ENCODE results near the gene HOXD11. TPM values are rescaled to one million over a fixed set of nuclear protein-coding genes. Genes with fewer than 3 reads are reported as not detected.

Gene HOXD11
- total and polyA plus RNA-seq, 2 experiments from 2014 or later: 28.4 to 30.0 TPM

- no peak for DNase-seq
- in situ Hi-C loops (cut with MboI): no loop called here
- Histone ChIP-seq H3K27me3 (replicated peaks; ENCODE audit: insufficient read depth) (peaks cover 42% of the 10 kb centered on the region), H3K4me1 (ENCODE audit: insufficient read depth) (peaks cover 9% of the 10 kb centered on the region), H3K27ac (no peak overlapping the region), H2AFZ (no peak overlapping the region), H3F3A (ENCODE audit: insufficient read depth) (0 out of 2 replicates have a peak, but pooled peaks cover 8% of the 10 kb centered on the region), H3K9me2 (ENCODE audit: insufficient read depth) (no peaks in the 10 kb centered on the region), H3K9me3 (ENCODE audit: low read depth) (no peaks in the 10 kb centered on the region), H3K4me3 (no peak overlapping the region), H3K4me2 (ENCODE audit: unreplicated experiment) (no peak overlapping the region), H3K36me3 (ENCODE audit: low read depth) (no peaks in the 10 kb centered on the region), H3K9ac (no peak overlapping the region), H4K20me1 (ENCODE audit: insufficient read depth) (no peaks in the 10 kb centered on the region), H3K79me2 (ENCODE audit: insufficient read depth) (0 out of 2 replicates have a peak, but pooled peaks cover 5% of the 10 kb centered on the region)
- 51 to 58% methylated on average over 6 of the region's 6 CpGs for WGBS, 2 experiments (ENCODE audit: low coverage in 1 of 2, low lambda C conversion rate in 2 of 2, missing lambda C conversion rate in 2 of 2)
- TF ChIP-seq EZH2 (IDR thresholded peaks at IDR 0.05; ENCODE audit: insufficient read depth, poor library complexity, severe bottlenecking) (peak; percentile 1), EZH2phosphoT487 (IDR thresholded peaks at IDR 0.05; ENCODE audit: insufficient read depth, low read depth) (no peak; the same call in 1 of the 2 replicates)
Observed at GRCh38 chr2:176088937-176089842, 17.9 kb upstream of the HOXD11 start.

DNA sequence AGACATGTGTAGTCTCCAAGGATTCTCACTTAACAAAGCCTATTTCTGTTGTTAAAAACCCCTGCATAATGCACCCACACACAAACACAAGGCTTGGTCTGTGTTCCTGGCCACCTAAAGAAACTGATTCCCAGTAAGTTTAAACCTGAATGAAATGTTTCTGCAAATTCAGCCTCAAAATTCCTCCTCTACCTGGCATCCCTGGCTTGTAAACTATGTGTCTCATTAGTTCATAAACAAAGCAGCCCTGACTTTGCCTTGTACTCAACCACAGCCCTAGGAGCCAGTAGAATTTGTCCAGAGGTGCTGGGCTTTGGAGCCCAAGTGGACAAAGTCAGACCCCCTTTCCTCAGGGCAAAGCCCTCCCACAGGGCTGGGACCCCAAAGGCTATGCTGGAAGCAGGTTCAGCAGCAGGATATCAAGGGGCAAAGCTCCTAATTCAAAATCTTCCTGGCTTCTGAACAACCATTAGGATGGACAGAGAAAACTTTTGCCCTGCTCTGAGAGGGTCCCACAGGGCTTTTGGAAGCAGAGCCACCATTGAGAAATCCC lies 17.2 kb upstream of the HOXD11 start:
- Histone ChIP-seq H3K36me3 (ENCODE audit: low read depth) (no peaks in the 10 kb centered on the region), H3K4me2 (ENCODE audit: unreplicated experiment) (no peak overlapping the region), H3K27ac (no peak overlapping the region), H4K20me1 (ENCODE audit: insufficient read depth) (no peaks in the 10 kb centered on the region), H3K9ac (no peak overlapping the region), H3F3A (ENCODE audit: insufficient read depth) (0 out of 2 replicates have a peak, but pooled peaks cover 8% of the 10 kb centered on the region), H3K79me2 (ENCODE audit: insufficient read depth) (0 out of 2 replicates have a peak, but pooled peaks cover 12% of the 10 kb centered on the region), H2AFZ (no peak overlapping the region), H3K9me2 (ENCODE audit: insufficient read depth) (no peaks in the 10 kb centered on the region), H3K4me1 (ENCODE audit: insufficient read depth) (peaks cover 9% of the 10 kb centered on the region), H3K4me3 (no peak overlapping the region), H3K27me3 (replicated peaks; ENCODE audit: insufficient read depth) (peaks cover 35% of the 10 kb centered on the region), H3K9me3 (ENCODE audit: low read depth) (no peaks in the 10 kb centered on the region)
- no peak for DNase-seq
- TF ChIP-seq EZH2phosphoT487 (IDR thresholded peaks at IDR 0.05; ENCODE audit: insufficient read depth, low read depth): no peak
- no peak for TF ChIP-seq EZH2 (IDR thresholded peaks at IDR 0.05; ENCODE audit: insufficient read depth, poor library complexity, severe bottlenecking)
- in situ Hi-C loops (cut with MboI): no loop called here

DNA sequence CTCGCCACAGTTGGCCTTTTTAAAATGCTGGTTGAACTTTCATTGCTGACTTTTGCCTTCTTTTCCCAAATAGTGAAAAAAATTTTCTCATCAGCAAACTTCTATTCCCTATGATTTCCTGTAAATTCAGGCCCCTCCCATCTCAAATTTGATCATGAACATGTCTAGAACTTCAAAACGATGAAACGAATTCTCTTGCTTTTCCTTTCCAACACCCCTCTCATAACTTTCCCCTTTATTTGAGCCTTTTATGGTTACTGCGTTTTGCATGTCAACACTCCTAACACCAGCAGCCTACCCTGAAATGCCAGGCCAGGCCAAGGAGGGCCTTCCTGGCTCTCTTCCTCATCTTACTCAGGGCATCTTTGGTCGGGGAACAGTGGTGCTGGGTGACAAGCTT lies 16.2 kb upstream of the HOXD11 start:
- H3F3A ChIP-seq (ENCODE audit: insufficient read depth): 0 out of 2 replicates have a peak, but pooled peaks cover 8% of the 10 kb centered on the region
- no peak overlapping the region for H3K9ac ChIP-seq
- H3K27ac ChIP-seq: no peak overlapping the region
- H3K36me3 ChIP-seq (ENCODE audit: low read depth): no peaks in the 10 kb centered on the region
- 0 out of 2 replicates have a peak, but pooled peaks cover 13% of the 10 kb centered on the region for H3K79me2 ChIP-seq (ENCODE audit: insufficient read depth)
- H3K27me3 ChIP-seq (replicated peaks; ENCODE audit: insufficient read depth): peaks cover 25% of the 10 kb centered on the region
- no peak for DNase-seq
- 63 to 65% methylated on average over 5 of the region's 5 CpGs for WGBS, 2 experiments (ENCODE audit: low coverage in 1 of 2, low lambda C conversion rate in 2 of 2, missing lambda C conversion rate in 2 of 2)
- H3K9me3 ChIP-seq (ENCODE audit: low read depth): no peaks in the 10 kb centered on the region
- H3K4me1 ChIP-seq (ENCODE audit: insufficient read depth): peaks cover 9% of the 10 kb centered on the region
- H3K4me3 ChIP-seq: no peak overlapping the region
- H3K9me2 ChIP-seq (ENCODE audit: insufficient read depth): no peaks in the 10 kb centered on the region
- H4K20me1 ChIP-seq (ENCODE audit: insufficient read depth): no peaks in the 10 kb centered on the region
- no peak for TF ChIP-seq EZH2phosphoT487 (IDR thresholded peaks at IDR 0.05; ENCODE audit: insufficient read depth, low read depth)
- TF ChIP-seq EZH2 (IDR thresholded peaks at IDR 0.05; ENCODE audit: insufficient read depth, poor library complexity, severe bottlenecking): no peak
- H3K4me2 ChIP-seq (ENCODE audit: unreplicated experiment): no peak overlapping the region
- no peak overlapping the region for H2AFZ ChIP-seq
- in situ Hi-C loops (cut with MboI): no loop called here

DNA sequence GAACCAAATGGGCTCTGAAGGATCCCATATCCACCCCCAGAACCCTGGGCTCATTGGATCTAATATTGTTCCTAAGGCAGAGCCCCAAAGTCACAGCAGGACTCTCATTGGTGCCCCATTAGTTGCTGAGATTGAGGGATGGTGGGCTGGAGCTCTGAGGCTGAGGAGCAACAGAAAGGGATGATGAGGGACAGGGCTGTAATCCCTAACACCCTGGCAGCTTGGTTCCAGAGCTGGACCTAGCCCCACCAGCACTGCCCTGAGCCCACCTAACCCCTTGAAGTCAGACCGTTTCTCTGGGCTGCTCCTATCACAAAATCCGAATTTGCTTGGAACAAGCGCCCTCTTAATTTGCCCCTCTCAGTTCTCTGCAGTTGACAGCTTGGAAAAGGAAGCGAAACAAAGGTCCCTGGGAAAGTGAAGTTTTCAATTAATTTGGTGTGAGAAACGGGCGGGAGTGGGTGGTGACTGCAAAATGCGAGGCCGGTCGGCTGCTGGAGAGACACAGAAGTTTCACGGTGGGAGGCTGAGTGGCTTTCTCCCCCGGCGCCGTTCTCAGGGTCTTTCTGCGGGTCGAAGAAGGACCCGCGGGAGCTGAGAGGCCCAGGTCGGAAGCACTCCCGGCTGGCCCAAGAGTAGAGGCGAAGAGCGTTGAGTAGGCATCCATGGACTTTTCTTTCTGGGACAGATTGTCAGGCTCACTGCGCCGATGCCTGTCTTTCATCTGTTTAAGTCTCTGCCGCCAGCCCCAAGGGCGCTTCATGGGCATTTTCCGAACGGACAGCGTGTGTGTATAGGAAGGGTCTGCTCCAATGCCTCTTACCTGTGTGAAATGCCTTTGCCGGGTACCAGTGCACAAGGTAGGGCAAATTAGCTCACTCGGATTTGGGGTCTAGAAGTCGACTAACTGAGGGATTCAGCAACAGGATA lies 15.5 kb upstream of the HOXD11 start:
- TF ChIP-seq EZH2phosphoT487 (IDR thresholded peaks at IDR 0.05; ENCODE audit: insufficient read depth, low read depth): no peak
- TF ChIP-seq EZH2 (IDR thresholded peaks at IDR 0.05; ENCODE audit: insufficient read depth, poor library complexity, severe bottlenecking): no peak
- H3K27ac ChIP-seq: no peak overlapping the region
- no peak overlapping the region for H3K4me2 ChIP-seq (ENCODE audit: unreplicated experiment)
- peaks cover 19% of the 10 kb centered on the region; the same call in 1 of the 2 replicates for H3K27me3 ChIP-seq (replicated peaks; ENCODE audit: insufficient read depth)
- H3K4me1 ChIP-seq (ENCODE audit: insufficient read depth): peaks cover 9% of the 10 kb centered on the region
- H3K9ac ChIP-seq: no peak overlapping the region
- H3K4me3 ChIP-seq: no peak overlapping the region
- no peaks in the 10 kb centered on the region for H3K36me3 ChIP-seq (ENCODE audit: low read depth)
- 93 to 95% methylated on average over 31 of the region's 31 CpGs for WGBS, 2 experiments (ENCODE audit: low coverage in 1 of 2, low lambda C conversion rate in 2 of 2, missing lambda C conversion rate in 2 of 2)
- H3K9me2 ChIP-seq (ENCODE audit: insufficient read depth): no peaks in the 10 kb centered on the region
- no peak overlapping the region for H2AFZ ChIP-seq
- H4K20me1 ChIP-seq (ENCODE audit: insufficient read depth): no peaks in the 10 kb centered on the region
- 0 out of 2 replicates have a peak, but pooled peaks cover 13% of the 10 kb centered on the region for H3K79me2 ChIP-seq (ENCODE audit: insufficient read depth)
- H3K9me3 ChIP-seq (ENCODE audit: low read depth): no peaks in the 10 kb centered on the region
- no peak for DNase-seq
- H3F3A ChIP-seq (ENCODE audit: insufficient read depth): peaks cover 9% of the 10 kb centered on the region; the same call in 1 of the 2 replicates
- in situ Hi-C loops (cut with MboI): no loop called here

Data from GM23248 (cell line).